Hair follicular keratinocyte (primary cell): Measurements from ENCODE around the gene MOB3C. TPM values are rescaled to one million over a fixed set of nuclear protein-coding genes. Genes with fewer than 3 reads are reported as not detected.

Source experiments
- total RNA-seq: library from RNA; depleted of rRNA; stranded (reverse); fragments of >200 nt; gene quantifications from 2 replicates; pipeline ENCODE4 v1.2.3, GENCODE V29; 2015

Gene MOB3C
- 7.3 and 11.4 TPM in 2 replicates for total RNA-seq

DNA sequence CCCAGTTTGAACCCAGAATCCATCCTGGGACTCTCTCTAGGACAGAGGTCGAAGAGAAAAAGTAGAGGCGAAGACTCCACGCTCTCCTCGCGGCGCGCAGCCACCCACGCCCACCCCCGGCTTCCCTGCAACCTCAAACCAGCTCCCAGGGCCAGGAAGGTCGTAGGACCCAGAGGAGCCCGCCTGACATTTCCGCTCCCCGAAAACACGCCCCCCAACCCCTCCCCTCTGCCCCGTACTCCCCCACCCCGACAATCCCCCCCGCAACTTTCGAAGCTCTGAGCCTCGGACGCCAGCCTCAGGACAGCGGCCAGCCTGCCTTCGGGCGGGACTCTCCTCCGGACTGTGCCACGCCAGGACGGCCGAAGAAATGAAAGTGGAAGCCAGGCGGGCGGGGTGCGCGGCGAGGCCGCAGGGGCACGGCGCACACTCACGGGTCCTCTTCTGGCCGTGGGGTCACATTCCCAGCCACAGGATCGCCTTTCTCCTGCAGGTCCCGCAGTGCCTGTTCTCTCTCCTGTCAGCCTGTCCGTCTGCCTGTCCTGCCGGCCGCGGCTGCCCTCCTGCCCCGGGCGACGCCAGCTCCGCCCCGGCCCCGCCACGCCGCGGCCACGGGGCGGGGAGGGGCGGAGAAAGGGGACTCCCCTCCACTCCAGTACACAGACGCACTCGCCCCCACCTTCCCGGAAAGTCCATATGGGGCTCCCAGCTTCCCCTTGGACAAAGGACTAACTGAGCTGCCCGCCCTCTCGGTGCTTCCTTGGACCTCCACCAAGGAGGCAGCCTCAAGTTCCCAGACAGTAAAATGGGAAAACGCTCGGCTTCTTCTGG lies at the start of gene MOB3C:
MOB3C (minus strand) TSS at position 535 of the 831 bp plus-strand sequence. CDS start 3,490 bp downstream, outside the sequence.

DNA sequence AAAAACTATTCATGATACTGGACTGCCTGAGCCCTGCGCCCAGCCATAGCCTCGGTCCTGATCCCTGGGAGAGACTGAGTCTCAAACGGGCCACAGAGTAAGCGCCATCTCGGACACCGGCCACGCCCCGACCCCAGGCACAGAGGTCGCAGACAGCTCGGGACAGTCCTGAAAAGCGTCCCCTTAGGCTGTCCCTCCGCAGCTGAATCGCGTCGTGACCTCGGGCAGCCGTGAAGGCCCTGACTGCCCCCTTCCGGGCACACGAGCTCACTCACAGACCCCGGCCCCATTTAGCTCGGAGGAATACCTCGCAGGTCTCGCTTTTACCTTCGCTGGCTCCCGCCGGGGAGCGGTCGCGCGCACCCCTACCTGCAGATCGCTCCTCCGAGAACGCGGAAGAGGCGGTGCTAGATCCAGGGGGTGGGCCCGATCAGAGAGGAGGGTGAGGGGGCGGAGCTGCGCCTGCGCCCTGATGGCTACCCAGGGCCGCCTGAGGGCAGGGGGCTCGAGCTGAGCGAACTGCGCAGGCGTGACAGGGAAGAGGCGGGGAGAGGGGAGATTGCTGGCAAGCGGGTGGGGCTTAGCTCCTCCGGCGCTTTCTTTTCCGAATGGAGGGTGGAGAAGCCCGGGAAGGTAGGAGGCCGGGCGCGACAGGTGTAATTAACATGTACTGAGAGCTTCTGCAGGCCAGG lies 12.6 kb downstream of the MOB3C start, which contains the start of gene MKNK1:
MKNK1 (minus strand) TSS at position 411 of the 692 bp plus-strand sequence. CDS start 20,941 bp downstream, outside the sequence.

Other genes with a start within 250 kb of the MOB3C start
- gene FAAH, start 222.5 kb downstream of the MOB3C start, total RNA-seq = 9.8 and 11.6 TPM in 2 replicates
- gene DMBX1, start 127.0 kb downstream of the MOB3C start, total RNA-seq = not detected in 2 replicates
- not detected in 2 replicates for gene KNCN, start 65.2 kb downstream of the MOB3C start, total RNA-seq
- 16.2 and 21.6 TPM in 2 replicates for gene MKNK1, start 12.5 kb downstream of the MOB3C start, total RNA-seq
- 34.3 and 37.2 TPM in 2 replicates for gene ATPAF1, start 51.6 kb upstream of the MOB3C start, total RNA-seq
- gene TEX38, start 55.0 kb upstream of the MOB3C start, total RNA-seq = not detected in 2 replicates
- gene EFCAB14, start 102.3 kb upstream of the MOB3C start, total RNA-seq = 50.1 and 55.3 TPM in 2 replicates
- not detected in 2 replicates for gene CYP4B1, start 182.2 kb upstream of the MOB3C start, total RNA-seq